Skeletal muscle satellite cell (primary cell): Measurements from ENCODE around the gene VAV2.

Experiments used
- H3K27me3 ChIP-seq: 2 replicates; pipeline ENCODE4 v1.7.0; 2013; ENCODE audit warnings: low read length; ENCODE audit not compliant: control insufficient read depth, insufficient read depth
- H3K36me3 ChIP-seq: 2 replicates; pipeline ENCODE4 v1.7.0; 2013; ENCODE audit warnings: mild to moderate bottlenecking, control low read depth, low read length; ENCODE audit not compliant: insufficient read depth
- H3K4me1 ChIP-seq: 2 replicates; pipeline ENCODE4 v1.7.0; 2013; ENCODE audit warnings: low read length; ENCODE audit not compliant: control insufficient read depth, insufficient read depth
- H3K4me2 ChIP-seq: 2 replicates; pipeline ENCODE4 v1.7.0; 2013; ENCODE audit warnings: mild to moderate bottlenecking, low read length
- H3K4me3 ChIP-seq: 2 replicates; pipeline ENCODE4 v1.7.0; 2013; ENCODE audit warnings: low read length
- H3K9ac ChIP-seq: 2 replicates; pipeline ENCODE4 v1.7.0; 2013; ENCODE audit warnings: mild to moderate bottlenecking, low read depth, low read length, moderate library complexity
- H3K9me3 ChIP-seq: replicated peaks from 2 replicates; pipeline ENCODE4 v1.7.0; 2013; ENCODE audit warnings: mild to moderate bottlenecking, control low read depth, low read length

Gene VAV2

DNA sequence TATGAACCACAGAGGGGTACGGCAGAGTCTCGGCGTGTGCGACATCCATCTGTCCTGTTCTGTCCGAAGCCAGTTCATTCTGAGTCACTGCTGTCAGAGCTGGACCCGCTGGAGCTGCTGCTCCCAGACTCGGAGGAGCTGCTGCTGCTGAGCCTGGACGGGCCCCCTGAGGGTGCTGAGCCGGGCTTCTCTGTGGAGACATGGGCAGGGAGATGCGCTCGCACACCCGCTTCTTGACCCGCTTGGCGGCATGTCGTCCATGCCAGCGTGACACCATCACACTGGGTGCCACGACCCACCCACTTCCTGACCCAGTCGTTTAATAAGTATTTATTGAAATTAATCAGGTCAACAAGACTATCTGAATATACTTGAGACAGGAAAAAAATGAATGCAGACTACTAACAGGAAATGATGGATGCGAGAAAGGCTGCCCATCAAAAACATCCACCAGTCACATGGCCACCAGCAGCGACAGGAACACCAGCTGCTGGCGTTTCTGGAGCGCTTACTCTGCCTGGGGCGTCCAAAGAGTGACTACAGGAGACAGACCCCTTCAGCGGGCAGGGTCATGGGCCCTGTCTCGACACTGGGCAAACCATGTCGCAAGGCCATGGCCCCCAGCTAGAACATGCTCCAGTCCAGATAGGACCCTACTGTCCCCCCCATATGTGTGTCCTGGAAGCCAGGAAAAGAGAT, 41.5 kb upstream of the VAV2 start:
- Histone ChIP-seq H3K4me2 (no peak overlapping the region), H3K9me3 (no peaks in the 10 kb centered on the region), H3K4me3 (no peak overlapping the region), H3K36me3 (peaks cover 70% of the 10 kb centered on the region), H3K9ac (no peak overlapping the region), H3K27me3 (no peaks in the 10 kb centered on the region), H3K4me1 (no peaks in the 10 kb centered on the region)

DNA sequence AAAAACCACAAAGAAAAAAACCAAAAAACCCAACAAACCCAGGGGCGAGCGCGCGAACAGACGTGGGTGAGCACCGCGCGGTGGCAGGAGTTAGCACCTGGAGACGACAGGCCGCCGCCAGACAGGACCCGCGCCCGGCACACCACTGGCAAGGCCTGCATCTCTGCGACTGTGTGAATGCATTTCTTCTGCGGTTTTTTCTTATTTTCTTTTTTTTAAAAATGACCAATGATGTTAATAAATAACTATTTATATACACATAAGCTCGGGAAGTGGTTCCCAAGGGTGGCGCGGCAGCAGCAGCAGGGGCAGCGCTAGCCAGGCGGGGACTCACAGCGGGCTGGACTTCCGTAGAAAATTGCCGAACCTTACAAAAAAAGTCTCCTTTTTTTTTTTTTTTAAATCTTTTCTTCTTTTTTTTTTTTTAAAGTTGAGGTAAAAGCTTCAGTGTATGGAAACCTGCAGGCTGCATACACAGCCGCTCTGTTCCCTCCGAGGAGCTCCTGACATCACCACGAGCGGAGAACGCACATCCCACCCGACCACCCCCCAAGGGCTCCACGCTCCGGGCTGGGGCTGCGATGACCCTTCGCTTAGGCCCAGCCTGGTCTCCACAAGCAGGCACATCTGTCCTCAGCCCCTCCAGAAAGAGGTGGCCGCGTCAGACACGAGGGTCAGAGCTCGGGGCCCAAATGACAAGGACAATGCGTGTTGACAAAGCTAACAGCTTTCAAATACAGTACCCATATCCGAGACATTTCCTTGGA, 40.5 kb upstream of the VAV2 start:
- Histone ChIP-seq H3K9ac (no peak overlapping the region), H3K9me3 (no peaks in the 10 kb centered on the region), H3K4me2 (no peak overlapping the region), H3K36me3 (peaks cover 60% of the 10 kb centered on the region), H3K27me3 (no peaks in the 10 kb centered on the region), H3K4me3 (no peak overlapping the region), H3K4me1 (no peaks in the 10 kb centered on the region)

DNA sequence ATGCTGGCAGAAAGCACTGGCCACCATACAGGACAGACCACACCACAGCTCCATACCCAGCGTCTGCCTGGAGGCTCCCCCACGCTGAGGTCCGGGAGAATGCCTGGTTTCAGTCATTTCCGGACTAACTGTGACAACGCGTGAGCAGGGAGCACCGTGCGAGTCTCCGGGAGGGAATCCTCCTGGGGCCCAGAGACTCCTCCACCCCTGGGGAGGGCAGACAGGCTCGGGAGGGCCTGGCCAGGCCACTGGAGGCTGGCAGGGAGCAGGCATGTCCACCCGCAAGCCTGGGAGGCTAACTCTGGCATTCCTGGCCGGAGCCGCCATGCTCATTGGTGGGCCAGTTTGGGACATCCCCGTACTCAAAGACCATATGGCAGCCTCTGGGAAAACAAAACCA, 39.7 kb upstream of the VAV2 start:
- Histone ChIP-seq H3K4me2 (no peak overlapping the region), H3K4me3 (no peak overlapping the region), H3K4me1 (no peaks in the 10 kb centered on the region), H3K9ac (no peak overlapping the region), H3K9me3 (no peaks in the 10 kb centered on the region), H3K27me3 (no peaks in the 10 kb centered on the region), H3K36me3 (peaks cover 63% of the 10 kb centered on the region)

DNA sequence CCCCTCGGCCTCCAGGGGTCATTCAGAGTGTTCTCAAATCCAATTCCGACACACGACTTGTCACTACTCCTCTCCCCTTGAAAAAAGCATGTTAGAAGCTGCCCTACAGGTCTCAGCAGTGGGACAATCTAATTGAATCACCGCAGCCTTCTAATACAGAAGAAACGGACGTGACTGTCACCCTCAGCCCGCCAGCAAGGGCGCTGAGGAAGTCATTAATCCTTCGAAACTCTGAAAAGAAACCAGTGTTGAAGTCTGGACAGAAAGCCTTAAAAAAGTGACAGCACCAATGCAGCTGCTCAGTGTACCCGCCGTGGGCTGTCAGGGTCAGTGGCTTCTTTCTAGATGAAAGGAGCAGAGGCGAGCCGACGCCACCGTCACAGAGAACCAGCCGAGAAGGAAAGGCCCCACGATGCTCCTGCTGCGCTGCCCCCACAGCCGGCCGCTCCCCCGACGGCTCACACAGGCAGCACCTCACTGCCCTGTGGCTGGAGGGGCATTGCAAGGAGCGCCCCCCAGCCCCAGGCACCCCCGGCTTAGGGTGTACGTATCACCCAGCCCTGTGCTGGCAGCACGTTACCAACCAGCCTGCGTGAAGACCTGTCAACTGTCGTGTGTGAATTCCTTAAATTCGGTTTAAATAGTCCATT, 38.8 kb upstream of the VAV2 start:
- Histone ChIP-seq H3K4me1 (peaks cover 8% of the 10 kb centered on the region), H3K9me3 (no peaks in the 10 kb centered on the region), H3K36me3 (peaks cover 61% of the 10 kb centered on the region), H3K4me3 (no peak overlapping the region), H3K9ac (no peak overlapping the region), H3K27me3 (no peaks in the 10 kb centered on the region), H3K4me2 (no peak overlapping the region)

DNA sequence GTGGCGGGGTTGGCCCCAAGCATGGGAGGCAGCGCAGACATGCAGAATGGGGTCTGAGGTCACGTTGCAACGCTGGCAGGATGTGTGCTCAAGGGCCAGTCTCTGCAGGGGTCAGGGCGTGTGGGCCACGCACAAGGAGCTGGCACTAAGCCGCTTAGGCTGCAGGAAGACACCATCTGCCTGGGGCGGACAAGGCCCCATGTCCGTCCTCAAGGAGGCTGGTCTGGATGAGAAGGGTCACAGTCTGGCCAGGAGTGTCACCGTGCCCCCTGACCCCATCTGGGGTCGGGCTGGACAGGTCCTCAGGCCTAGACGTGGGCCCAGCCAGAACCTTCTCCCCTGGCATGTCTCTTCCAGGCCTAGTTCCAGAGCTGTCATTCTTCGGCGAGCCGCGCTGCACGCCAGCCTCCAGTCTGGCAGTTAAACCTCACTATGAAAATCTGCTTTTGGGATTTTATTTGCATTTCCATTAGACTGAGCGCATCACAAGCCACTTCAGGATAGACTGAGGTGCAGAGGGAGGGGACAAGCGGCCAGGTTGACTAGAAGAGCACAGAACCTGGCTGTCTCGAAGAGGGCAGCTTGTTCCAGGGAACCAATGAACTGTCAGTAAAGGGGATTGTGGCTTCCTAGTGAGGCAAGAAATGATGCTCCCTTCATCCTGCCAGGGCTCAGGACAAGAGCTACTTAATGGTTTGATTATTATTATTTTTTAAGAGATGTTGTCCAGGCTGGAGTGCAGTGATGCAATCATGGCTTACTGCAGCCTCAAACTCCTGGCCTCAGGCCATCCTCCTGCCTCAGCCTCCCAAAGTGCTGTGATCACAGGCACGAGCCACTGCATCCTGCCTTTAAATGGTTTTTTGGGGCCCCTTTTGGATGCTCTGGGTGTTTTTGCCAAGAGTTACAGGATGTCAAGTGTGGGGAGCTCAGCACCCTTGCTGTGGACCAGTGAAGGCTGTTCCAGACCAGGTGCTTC, 37.4 kb upstream of the VAV2 start:
- H3K27me3 ChIP-seq, result no peaks in the 10 kb centered on the region
- no peak overlapping the region for H3K9ac ChIP-seq
- H3K4me1 ChIP-seq, result peaks cover 11% of the 10 kb centered on the region
- no peak overlapping the region for H3K4me3 ChIP-seq
- no peak overlapping the region for H3K4me2 ChIP-seq
- peaks cover 47% of the 10 kb centered on the region for H3K36me3 ChIP-seq
- no peaks in the 10 kb centered on the region for H3K9me3 ChIP-seq

DNA sequence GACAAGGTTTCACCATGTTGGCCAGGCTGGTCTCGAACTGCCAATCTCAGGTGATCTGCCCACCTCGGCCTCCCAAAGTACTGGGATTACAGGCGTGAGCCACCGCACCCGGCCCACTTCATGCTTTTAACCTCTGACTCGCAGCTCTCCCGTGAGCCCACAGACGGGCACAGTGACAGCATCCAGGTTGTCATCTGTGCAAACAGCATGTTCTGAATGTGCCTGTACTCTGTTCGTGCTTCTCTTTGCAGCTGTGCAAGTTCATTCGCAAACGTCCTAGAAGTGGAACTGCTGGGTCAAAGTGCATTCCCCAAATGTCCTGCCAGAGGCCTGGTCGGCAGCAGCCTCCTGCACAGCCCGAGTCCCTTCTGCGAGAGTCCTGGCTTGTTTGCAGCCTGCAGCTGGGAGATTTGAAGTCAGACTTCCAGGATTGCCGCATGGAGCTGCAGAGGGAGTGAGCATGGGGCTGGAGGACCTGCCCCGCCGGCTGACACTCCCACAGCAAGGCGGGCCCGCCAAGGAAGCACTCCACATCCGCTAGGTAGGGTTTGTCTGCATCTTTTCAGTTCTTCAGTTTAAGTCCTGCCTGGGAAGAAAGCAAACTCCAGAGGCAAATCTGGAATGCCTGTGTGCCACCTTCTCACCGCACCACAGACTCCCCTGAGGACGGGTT, 36.6 kb upstream of the VAV2 start:
- H3K4me3 ChIP-seq, result no peak overlapping the region
- no peak overlapping the region for H3K9ac ChIP-seq
- H3K36me3 ChIP-seq, result peaks cover 39% of the 10 kb centered on the region

DNA sequence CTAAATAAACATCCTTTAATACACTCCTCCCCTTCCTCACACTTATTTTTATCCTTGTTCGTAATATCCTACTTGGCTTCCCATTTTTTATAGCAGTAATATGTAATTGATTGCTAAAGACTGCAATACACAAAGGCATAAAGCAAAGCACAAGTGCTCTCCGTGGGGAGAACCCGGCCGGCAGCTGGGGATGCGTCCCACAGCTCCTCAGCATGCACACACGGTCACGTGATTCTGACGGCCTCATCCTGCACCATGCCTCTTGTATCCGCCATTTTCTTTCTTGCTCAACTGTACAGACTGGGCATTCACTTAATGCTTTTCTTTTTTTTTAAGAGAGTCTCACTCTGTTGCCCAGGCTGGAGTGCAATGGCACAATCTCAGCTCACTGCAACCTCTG, 36.0 kb upstream of the VAV2 start:
- H3K9me3 ChIP-seq, result no peaks in the 10 kb centered on the region
- H3K4me3 ChIP-seq, result no peak overlapping the region
- H3K4me2 ChIP-seq, result no peak overlapping the region
- H3K9ac ChIP-seq, result no peak overlapping the region
- H3K27me3 ChIP-seq, result no peaks in the 10 kb centered on the region
- H3K36me3 ChIP-seq, result peaks cover 33% of the 10 kb centered on the region
- H3K4me1 ChIP-seq, result peaks cover 11% of the 10 kb centered on the region

More for the DNA sequence above, 36.6 kb upstream of the VAV2 start:
- Histone ChIP-seq H3K27me3 (no peaks in the 10 kb centered on the region), H3K9me3 (no peaks in the 10 kb centered on the region), H3K4me1 (peaks cover 11% of the 10 kb centered on the region), H3K4me2 (no peak overlapping the region)

DNA sequence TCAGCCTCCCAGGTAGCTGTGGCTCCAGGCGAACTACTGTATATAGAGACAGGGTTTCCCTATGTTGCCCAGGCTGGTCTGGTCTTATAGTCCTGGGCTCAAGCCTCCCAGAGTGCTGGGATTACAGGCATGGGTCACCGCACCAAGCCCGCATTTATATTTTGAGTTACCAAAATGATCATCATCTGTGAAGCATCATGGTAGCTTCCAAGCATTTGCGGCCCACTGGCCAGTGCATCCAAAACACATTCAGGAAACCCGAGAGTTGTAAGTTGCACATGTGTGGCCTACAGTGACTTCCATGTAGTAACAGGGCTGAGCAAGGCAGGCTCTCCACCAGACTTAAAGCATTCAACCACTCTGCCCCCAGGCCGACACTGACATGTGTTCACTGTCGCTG, 35.4 kb upstream of the VAV2 start:
- peaks cover 11% of the 10 kb centered on the region for H3K4me1 ChIP-seq
- no peak overlapping the region for H3K4me2 ChIP-seq
- no peaks in the 10 kb centered on the region for H3K9me3 ChIP-seq
- no peak overlapping the region for H3K9ac ChIP-seq
- H3K27me3 ChIP-seq, result no peaks in the 10 kb centered on the region
- no peak overlapping the region for H3K4me3 ChIP-seq
- peaks cover 30% of the 10 kb centered on the region for H3K36me3 ChIP-seq

DNA sequence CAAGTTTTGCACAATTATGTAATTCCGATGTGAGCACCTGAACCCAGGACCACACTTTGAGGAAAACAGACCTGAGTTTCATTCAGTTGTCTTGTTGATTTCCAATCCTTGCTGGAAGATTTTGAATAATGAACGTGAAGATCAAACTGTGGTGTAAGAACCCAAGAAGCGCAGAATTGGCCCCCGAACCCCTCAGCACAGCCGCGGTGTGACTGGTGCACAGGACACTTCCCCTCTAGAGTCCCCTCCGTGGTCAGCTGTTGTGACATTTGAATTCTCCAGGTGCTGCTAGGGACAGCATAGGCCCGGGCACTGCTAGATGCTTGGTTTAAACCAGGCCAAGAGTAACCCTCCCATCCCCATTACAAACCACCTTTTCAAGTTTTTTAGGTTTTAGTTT, 34.9 kb upstream of the VAV2 start:
- Histone ChIP-seq H3K4me2 (no peak overlapping the region), H3K9me3 (no peaks in the 10 kb centered on the region), H3K4me3 (no peak overlapping the region), H3K36me3 (peaks cover 30% of the 10 kb centered on the region), H3K4me1 (peaks cover 11% of the 10 kb centered on the region), H3K27me3 (peaks cover 4% of the 10 kb centered on the region), H3K9ac (no peak overlapping the region)

DNA sequence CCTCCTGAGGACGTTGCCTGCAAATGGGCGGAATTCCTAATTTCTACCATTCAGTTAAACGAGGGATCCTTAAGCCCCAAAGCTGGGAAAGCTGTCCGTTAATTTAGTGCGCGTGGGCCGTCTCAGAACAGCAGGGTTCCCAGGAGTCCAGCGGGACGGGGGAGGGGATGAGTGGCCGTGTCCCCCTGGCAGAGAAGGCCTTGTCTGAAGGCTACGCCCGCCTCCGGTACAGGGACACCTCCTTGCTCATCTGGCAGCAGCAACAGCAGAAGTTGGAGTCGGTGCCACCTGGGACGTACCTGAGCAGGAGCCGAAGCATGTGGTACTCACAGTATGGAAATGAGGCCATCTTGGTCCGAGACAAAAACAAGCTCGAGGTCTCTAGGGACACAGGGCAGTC, 34.5 kb upstream of the VAV2 start:
- H3K36me3 ChIP-seq, result peaks cover 27% of the 10 kb centered on the region
- peaks cover 11% of the 10 kb centered on the region for H3K4me1 ChIP-seq
- peak overlapping the region; percentile 85 for H3K4me2 ChIP-seq
- no peaks in the 10 kb centered on the region for H3K9me3 ChIP-seq
- H3K4me3 ChIP-seq, result peak overlapping the region; percentile 94
- H3K27me3 ChIP-seq, result peaks cover 4% of the 10 kb centered on the region
- H3K9ac ChIP-seq, result peak overlapping the region; percentile 78
